IPS DF 19.7 (cell line): ENCODE measurements around the gene MS4A15.
"Not testable (repeated sequence)": the region's sequence is repeated elsewhere in the genome, so short reads cannot be mapped to it uniquely, and the experiment has no call there.

Source experiments
- DNase-seq: peaks from one replicate; pipeline ENCODE4 v3.0.0-alpha.2; 2013; ENCODE audit warnings: low read depth, low spot score

The MS4A15 gene

DNA sequence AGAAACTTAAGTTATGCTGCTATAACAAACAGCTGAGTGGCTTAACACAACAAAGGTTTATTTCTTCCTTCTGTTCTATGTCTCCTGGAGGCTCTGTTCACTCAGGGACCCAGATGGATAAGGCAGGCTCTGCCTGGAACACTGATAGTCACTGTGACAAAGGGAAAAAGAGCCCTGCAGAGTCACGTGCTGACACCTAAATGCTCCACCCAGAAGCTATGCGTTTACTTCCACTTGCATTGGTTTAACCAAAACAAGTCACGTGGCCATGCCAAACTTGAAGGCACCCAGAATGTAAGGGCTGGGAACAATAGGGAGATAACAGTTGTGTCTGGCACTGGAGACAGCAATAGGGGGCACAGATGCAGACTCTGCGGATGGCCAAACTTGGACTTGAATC, 3.4 kb upstream of the MS4A15 start:
- no peak for DNase-seq

DNA sequence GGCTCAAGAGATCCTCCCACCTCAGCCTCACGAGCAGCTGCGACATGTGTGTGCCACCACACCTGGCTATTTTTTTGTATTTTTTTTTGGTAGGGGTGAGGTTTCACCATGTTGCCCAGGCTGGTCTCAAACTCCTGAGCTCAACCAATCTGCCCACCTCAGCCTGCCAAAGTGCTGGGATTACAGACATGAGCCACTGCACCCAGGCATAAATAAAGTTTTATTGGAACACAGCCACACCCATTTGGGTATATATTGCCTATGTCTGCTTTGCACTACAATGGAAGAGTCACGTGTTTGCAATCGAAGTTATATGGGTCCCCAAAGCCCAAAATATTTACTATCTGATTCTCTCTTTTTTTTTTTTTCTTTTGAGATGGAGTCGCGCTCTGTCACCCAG, 1.8 kb upstream of the MS4A15 start:
- no peak for DNase-seq

GRCh38 chr11:60757231-60757800, 649 bp downstream of the MS4A15 start:
- DNase-seq = no peak

GRCh38 chr11:60758671-60759070, 2.0 kb downstream of the MS4A15 start:
- not testable (repeated sequence) for DNase-seq

DNA sequence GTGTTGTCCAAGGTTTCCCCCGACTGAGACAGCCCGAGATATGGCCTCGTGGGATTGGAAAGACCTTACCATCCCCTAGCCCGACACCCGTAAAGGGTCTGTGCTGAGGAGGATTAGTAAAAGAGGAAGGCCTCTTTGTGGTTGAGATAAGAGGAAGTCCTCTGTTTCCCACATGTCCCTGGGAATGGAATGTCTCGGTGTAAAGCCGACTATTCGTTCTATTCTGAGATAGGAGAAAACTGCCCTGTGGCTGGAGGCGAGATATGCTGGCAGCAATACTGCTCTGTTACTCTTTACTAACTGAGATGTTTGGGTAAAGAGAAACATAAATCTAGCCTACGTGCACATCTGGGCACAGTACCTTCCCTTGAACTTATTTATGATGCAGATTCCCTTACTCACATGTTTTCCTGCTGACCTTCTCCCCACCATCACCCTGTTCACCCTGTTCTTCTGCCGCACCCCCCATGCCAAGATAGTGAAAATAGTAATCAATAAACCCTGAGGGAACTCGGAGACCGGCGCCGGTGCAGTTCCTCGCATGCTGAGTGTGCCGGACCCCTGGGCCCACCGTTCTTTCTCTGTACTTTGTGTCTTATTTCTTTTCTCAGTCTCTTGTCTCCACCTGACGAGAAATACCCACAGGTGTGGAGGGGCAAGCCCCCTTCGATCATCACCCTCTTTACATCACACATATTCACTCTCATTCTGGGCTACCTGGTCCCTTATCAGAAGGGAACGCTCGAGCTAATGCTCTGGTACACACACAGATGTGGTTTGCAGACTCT, 3.0 kb downstream of the MS4A15 start:
- not testable (repeated sequence) for DNase-seq

GRCh38 chr11:60761436-60762190, 4.9 kb downstream of the MS4A15 start:
- no peak for DNase-seq

DNA sequence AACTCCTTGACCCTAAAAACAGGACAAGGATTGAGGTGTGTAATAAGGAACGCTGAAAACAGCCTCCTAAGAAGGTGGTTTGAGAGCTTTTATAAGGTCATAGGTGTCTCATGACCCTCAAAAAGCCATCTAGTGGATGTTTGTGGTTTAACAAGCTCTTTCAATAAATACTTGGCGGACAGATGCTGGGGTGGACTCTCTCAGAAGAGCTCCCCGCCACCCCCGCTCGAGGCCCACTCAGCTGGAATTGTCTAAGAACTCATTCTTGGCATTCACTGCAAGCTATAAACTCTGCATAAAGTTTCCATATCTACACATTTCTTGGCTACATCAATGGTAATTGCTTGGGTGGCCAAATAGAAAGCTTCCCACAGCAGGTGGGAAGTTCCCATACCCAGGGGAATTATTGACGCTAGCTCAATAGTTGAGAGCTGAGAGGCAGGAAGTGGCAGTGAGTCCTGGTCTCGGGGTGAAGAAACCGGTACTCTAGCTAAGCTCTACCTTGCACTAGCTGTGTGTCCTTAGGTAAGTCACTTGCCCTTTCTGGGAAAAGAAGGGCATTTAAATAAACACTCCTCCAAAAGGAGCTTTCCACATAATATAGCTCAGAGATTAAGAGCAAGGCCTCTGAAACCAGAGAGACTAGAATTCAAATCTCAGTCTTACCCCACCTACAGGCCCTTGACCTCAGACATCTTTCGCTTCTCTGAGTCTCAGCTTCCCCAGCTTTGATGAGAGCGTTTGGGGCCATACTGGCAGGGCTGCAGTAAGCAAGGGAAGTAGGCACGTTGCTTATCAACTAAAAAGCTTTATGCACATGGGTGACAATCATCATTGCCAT, 6.4 kb downstream of the MS4A15 start:
- no peak for DNase-seq

DNA sequence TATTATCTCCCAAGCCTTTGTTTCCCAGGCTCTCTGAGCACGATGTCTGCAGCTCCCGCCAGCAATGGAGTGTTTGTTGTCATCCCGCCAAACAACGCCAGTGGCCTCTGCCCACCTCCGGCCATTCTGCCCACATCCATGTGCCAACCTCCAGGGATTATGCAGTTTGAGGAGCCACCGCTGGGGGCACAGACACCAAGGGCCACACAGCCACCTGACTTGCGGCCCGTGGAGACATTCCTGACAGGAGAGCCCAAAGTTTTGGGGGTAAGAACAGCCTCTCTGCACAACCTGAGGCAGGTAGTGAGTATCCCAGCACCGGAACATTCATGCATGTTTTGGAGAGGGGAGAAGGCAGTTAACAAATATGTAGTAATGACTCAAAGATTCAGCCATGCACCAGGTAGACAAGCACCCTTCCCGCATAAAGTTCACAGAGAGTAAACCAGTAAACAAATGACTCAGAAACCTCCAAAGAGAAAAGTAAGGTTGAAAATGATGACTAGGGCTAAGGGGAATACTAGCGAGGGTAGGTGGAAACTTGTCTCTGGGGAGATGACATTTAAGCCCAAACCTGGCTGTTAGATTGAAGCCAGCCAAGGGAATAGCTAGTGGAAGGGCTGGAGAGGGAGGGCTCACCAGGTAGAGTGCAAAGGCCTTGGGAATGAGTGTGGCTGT, 7.2 kb downstream of the MS4A15 start:
- no peak for DNase-seq

- no peak for DNase-seq
Observed at GRCh38 chr11:60764879-60765278, 8.2 kb downstream of the MS4A15 start.

- DNase-seq = no peak
Observed at GRCh38 chr11:60765355-60765754, 8.7 kb downstream of the MS4A15 start.

DNA sequence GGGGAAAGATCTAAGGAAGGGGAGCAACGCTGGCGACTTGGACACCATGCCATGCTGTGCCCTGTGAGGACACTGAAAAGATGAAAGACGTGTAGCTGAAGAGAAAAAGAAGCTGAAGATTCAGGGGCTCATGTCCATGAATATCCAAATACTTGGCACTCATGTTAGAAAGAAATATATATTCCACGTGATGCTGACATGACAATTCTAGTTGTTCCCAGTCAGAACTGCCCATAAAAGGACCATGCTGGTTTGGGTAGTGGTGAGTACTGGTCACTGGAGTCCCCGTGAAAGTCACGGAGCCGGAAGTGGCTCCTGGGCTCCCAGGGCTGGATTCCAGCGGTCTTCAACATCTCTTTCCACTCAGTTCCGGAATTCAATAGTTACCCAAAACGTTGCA, 9.9 kb downstream of the MS4A15 start:
- no peak for DNase-seq

DNA sequence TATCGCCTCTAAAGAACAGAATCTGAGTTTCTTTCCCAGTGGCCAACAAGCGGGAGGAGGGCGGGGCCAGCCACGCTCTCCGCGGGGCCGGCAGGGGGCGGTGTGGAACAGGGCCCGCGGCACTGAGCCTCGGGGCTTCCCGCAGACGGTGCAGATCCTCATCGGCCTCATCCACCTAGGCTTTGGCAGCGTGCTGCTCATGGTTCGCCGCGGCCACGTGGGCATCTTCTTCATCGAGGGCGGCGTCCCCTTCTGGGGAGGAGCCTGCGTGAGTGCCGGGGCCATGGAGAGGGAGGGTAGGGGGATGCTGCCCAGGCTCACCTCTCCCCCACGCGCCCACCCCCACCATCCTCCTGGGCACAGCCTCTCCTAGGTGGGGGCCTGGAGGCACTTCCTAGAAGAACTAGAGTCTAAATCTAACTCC, 10.7 kb downstream of the MS4A15 start:
- peak; percentile 47 for DNase-seq

DNA sequence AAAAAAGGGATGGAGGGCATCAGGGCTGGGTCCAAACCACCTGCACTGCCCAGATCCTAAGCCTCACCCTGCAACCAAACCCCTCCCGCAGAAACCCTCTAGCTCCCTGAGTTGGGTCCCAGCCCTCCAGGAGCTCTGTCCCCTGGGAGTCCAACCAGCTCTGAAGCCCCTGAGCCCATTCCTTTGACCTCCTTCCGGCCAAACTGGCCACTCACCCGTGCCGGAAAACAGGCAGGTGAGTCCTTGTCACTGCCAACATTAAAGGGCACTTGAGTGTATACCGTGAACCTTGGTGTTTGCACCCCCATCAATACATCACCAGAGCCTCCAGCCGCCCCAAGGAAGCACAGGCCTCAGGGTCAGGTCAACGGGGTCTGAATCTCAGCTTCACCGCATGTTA, 11.5 kb downstream of the MS4A15 start:
- no peak for DNase-seq

DNA sequence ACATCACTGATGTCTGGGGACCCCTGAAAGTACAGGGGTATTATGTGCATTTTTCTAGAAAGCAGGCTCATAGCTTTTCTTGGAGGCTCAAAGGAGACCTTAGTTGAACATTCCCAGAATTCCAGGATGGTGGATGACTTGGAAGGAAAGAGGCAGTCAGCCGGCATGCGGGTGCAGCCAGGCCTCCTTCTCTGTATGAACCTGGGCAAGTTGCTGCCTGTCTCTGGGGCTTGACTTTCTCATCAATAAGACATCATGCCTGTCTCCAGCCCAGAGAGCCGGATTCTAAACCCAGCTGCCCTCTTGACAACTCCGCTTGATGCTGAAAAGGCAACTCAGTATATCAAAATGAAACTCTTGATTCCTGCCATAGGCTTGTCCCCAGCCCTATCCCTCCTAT, 12.6 kb downstream of the MS4A15 start:
- DNase-seq = no peak

GRCh38 chr11:60769811-60770210, 13.1 kb downstream of the MS4A15 start:
- DNase-seq = no peak

DNA sequence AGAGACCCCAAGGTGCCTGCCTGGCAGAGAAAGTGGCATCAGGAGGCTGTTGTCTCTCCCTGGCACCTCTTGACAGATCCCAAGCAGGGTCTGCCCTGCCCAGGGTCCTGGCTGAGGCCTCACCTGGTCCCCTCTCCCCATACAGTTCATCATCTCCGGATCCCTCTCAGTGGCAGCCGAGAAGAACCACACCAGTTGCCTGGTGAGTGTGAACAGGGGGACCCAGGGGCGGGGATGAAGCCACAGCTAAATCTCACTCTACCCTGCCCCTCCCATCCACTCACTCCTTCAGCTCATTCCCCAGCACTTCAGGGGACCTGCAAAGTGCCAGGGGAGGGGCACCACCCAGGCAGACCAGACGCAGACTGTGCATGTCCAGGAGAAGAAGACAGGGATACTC, 14.5 kb downstream of the MS4A15 start:
- DNase-seq = no peak

GRCh38 chr11:60771879-60772525, 15.3 kb downstream of the MS4A15 start:
- DNase-seq = no peak

DNA sequence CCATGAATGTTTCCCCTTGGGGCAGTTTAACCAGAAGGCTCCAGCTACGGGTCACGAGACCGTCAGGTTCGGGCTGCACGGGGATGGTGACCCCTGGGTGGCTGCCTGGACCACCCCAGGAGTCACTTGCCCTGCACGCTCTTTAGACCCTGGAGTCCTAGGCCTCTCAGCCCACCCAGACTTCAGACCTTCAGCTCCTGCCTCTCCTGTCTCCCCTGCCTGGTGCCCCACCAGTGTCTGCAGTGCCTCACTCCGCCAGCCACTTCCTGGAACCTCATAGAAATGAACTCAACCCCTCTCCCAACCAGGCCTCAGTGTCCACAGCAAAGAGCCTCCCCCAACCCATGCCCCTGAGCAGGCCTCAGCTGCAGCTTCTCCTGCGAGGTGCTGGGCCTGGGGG, 16.0 kb downstream of the MS4A15 start:
- DNase-seq = no peak

DNA sequence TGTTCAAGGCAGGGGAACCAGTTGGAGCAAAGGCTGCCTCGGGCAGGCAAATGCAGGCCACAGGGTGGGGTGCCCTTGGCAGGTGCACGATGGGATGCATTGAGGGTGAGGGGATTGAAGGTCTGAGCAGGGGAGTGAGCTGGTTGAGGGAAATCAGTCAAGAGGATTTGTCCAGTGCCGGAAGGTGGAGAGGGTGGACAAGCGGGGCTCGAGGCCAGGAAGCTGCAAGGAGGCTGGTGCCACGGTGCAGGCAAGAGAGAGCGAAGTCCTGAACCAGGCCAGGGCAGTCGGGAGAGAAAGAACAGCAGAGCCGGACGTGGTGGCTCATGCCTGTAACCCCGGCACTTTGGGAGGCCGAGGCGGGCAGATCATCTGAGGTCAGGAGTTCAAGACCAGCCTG, 18.1 kb downstream of the MS4A15 start:
- DNase-seq = no peak

DNA sequence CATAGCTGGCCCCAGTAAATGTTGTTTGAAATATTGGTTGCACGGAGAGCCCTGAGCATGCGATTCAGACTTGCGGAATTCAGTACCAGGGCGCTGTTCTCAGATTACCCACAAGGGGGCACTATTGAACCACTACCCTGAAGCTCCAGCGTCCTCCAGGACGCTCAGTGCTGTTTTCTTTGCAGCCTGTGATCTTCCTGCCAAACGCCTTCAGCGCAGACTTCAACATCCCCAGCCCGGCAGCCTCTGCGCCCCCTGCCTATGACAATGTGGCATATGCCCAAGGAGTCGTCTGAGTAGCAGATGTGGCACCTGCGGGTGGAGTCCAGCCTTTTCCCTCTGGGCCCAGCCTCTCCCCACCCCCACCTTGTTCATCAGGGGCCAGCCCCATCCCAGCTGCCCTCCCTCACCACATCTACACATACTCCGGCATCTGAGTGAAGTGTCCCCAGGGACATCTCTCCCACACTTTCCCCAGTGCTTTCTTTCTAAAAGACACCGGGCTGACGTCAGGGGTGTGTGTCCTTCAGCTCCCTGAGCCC, 18.8 kb downstream of the MS4A15 start:
- peak; percentile 75 for DNase-seq

- no peak for DNase-seq
Observed at GRCh38 chr11:60776167-60776566, 19.5 kb downstream of the MS4A15 start.
